OCI-M1 (cell line): Measurements from ENCODE around the gene ANKRD40.

Source experiments
- DNase-seq: peaks from one replicate; lab custom pipeline; 2025; lab: John Stamatoyannopoulos, UW

Gene ANKRD40

GRCh38 chr17:50645748-50646682, 61.7 kb downstream of the ANKRD40 start:
- DNase-seq = no peak
